Retinal pigment epithelial cell (primary cell): Measurements from ENCODE around the gene NCOA3.

Experiments used
- DNase-seq: peaks from one replicate; pipeline ENCODE4 v3.0.0-alpha.2; 2010; ENCODE audit warnings: low read depth
- H3K4me3 ChIP-seq: 2 replicates; pipeline ENCODE4 v1.5.1; 2011; ENCODE audit warnings: mild to moderate bottlenecking, low read length, control low read depth, moderate library complexity
- CTCF ChIP-seq: conservative IDR thresholded peaks from 2 replicates; pipeline ENCODE4 v1.5.1; 2011; ENCODE audit warnings: low read depth, low read length, control low read depth, inconsistent platforms

NCOA3 gene

DNA sequence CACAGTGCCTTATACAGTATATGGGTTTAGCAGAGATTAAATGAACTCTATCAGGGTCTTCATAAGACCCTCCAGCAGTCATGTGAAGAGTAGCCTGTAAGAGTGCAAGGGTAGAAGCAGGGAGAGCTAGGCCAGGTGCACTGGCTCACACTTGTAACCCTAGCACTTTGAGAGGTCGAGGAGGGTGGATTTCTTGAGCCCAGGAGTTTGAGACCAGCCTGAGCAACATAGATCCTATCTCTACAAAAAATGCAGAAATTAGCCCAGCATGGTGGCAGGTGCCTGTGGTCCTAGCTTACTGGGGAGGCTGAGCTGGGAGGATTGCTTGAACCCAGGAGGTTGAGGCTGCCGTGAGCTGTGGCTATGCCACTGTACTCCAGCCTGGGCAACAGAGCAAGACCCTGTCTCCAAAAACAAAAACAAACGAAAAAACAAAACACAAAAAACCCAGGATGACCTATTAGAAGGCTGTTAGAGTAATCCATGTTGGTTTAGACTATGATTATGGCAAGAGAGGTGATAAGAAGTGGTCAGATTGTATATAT lies 31.9 kb downstream of the NCOA3 start:
- no peak overlapping the region for H3K4me3 ChIP-seq
- DNase-seq, result no peak
- no peak for TF ChIP-seq CTCF

DNA sequence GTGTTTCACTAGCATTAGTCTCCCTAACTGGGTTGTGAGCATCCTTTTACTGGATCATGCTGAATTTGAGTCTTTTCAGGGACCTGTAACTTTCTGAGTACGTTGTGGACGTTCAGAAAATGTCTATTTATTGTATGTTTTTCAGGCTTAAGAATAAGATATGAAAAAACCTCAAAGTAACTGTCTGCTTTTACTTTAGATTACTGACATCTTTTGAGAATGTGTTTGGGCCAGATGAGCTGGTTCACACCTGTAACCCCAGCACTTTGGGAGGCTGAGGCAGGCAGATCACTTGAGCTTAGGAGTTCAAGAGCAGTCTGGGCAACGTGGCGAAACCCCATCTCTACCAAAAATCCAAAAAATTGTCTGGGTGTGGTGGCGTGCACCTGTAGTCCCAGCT lies 32.7 kb downstream of the NCOA3 start:
- TF ChIP-seq CTCF, result no peak
- no peak for DNase-seq
- no peak overlapping the region for H3K4me3 ChIP-seq

DNA sequence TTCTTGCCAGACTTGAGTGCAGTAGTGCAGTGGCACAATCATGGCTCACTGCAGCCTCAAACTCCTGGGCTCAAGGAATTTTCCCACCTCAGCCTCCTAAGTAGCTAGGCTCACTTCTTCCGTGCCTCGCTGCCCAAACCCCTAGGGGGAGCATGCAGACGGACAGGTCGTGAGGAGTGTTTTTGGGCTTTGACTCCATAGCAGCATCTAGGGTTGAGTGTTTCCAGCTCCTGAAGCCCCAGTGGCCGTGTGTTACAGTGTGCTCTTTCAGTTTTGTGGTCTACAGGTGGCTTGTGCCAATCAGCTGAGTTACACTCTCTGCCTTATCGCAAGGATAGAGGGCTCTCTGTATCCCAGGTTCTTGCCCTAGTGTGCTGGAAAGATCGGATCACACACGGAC lies 33.4 kb downstream of the NCOA3 start:
- no peak for DNase-seq
- H3K4me3 ChIP-seq, result no peak overlapping the region
- TF ChIP-seq CTCF, result peak; percentile 27

DNA sequence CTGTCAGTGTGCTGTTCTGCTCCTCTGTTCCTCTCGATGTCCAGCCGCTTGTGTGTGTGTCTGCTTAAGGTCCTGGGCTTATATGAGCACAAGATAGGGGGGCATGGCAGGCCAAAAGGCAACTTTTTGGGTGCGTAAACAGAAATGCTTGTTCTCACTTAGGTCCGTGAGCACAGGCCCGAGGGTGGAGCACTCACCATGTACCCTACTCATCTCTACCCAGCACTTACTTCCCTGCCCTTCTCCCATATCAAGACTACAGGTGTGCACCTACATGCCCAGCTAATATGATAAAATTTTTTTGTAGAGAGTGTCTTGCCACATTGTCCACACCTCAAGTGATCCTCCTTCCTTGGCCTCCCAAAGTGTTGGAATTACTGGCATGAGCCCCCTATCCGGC lies 34.3 kb downstream of the NCOA3 start:
- TF ChIP-seq CTCF, result no peak
- DNase-seq, result no peak
- H3K4me3 ChIP-seq, result no peak overlapping the region

GRCh38 chr20:47540443-47541354 lies 39.0 kb downstream of the NCOA3 start:
- no peak for DNase-seq
- no peak overlapping the region for H3K4me3 ChIP-seq
- TF ChIP-seq CTCF, result no peak

DNA sequence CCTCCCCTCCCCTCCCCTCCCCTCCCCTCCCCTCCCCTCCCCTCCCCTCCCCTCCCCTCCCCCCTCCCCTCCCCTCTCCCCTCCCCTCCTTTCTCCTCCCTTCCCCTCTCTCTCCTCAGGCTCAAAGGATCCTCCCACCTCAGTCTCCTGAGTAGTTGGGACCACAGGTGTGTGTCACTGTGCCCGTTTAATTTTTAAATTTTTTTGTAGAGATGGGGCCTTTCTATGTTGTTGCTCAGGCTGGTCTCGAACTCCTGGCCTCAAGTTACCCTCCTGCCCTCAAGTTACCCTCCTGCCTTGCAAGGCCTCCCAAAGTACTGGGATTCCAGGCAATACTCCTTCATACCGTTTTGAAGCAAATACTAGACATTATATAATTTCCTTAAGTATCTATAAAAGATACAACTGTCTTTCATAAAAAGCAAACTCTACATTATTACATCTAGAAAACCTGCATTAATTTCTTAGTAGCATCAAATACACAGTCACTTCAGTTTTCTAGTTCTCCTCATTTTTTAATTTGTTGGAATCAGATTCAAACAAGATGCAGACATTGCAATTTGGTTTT lies 39.8 kb downstream of the NCOA3 start:
- no peak overlapping the region for H3K4me3 ChIP-seq
- TF ChIP-seq CTCF, result no peak
- DNase-seq, result no peak
